DMS153 (cell line): ENCODE measurements around the gene BRIP1.
A peak's percentile ranks its signal among the peaks of the same experiment; 100 is the strongest.
"Not testable (repeated sequence)": the region's sequence is repeated elsewhere in the genome, so short reads cannot be mapped to it uniquely, and the experiment has no call there.

Experiments used
- DNase-seq: peaks from one replicate; lab custom pipeline; 2025; lab: John Stamatoyannopoulos, UW

Gene BRIP1

GRCh38 chr17:61863801-61864126 lies 436 bp upstream of the BRIP1 start:
- no peak for DNase-seq

GRCh38 chr17:61862105-61862574 lies 1.2 kb downstream of the BRIP1 start:
- DNase-seq, result no peak

GRCh38 chr17:61860397-61860796 lies 2.9 kb downstream of the BRIP1 start:
- not testable (repeated sequence) for DNase-seq

- no peak for DNase-seq
Measured at GRCh38 chr17:61856035-61856434, 7.3 kb downstream of the BRIP1 start.

- no peak for DNase-seq
Measured at GRCh38 chr17:61852857-61853256, 10.5 kb downstream of the BRIP1 start.

- DNase-seq, result no peak
Measured at GRCh38 chr17:61849674-61850073, 13.7 kb downstream of the BRIP1 start.

- no peak for DNase-seq
Measured at GRCh38 chr17:61848896-61849295, 14.4 kb downstream of the BRIP1 start.

- no peak for DNase-seq
Measured at GRCh38 chr17:61848247-61848646, 15.1 kb downstream of the BRIP1 start.

GRCh38 chr17:61847659-61848058 lies 15.7 kb downstream of the BRIP1 start:
- no peak for DNase-seq

GRCh38 chr17:61846761-61847375 lies 16.5 kb downstream of the BRIP1 start:
- no peak for DNase-seq

GRCh38 chr17:61846088-61846487 lies 17.2 kb downstream of the BRIP1 start:
- DNase-seq, result no peak

GRCh38 chr17:61843435-61843834 lies 19.9 kb downstream of the BRIP1 start:
- DNase-seq, result no peak

- no peak for DNase-seq
Measured at GRCh38 chr17:61842899-61843298, 20.4 kb downstream of the BRIP1 start.

GRCh38 chr17:61839300-61839786 lies 24.0 kb downstream of the BRIP1 start:
- no peak for DNase-seq

- peak; percentile 6 for DNase-seq
Measured at GRCh38 chr17:61837175-61838051, 25.9 kb downstream of the BRIP1 start.

GRCh38 chr17:61836266-61837174 lies 26.8 kb downstream of the BRIP1 start:
- no peak for DNase-seq

GRCh38 chr17:61835606-61836005 lies 27.7 kb downstream of the BRIP1 start:
- no peak for DNase-seq

GRCh38 chr17:61834610-61835009 lies 28.7 kb downstream of the BRIP1 start:
- DNase-seq, result no peak

GRCh38 chr17:61833536-61834193 lies 29.7 kb downstream of the BRIP1 start:
- no peak for DNase-seq

- DNase-seq, result no peak
Measured at GRCh38 chr17:61832463-61832862, 30.9 kb downstream of the BRIP1 start.

GRCh38 chr17:61831099-61831498 lies 32.2 kb downstream of the BRIP1 start:
- no peak for DNase-seq

- DNase-seq, result no peak
Measured at GRCh38 chr17:61828694-61829093, 34.6 kb downstream of the BRIP1 start.
